ENCODE data around the gene GPANK1. TPM values are rescaled to one million over a fixed set of nuclear protein-coding genes. Genes with fewer than 3 reads are reported as not detected.

Gene GPANK1
- total and polyA plus RNA-seq, 2 of the 13 experiments (the other 11 are each of a cell fraction or from before 2014, with no cell fraction given): 15.4 to 22.8 TPM

DNA sequence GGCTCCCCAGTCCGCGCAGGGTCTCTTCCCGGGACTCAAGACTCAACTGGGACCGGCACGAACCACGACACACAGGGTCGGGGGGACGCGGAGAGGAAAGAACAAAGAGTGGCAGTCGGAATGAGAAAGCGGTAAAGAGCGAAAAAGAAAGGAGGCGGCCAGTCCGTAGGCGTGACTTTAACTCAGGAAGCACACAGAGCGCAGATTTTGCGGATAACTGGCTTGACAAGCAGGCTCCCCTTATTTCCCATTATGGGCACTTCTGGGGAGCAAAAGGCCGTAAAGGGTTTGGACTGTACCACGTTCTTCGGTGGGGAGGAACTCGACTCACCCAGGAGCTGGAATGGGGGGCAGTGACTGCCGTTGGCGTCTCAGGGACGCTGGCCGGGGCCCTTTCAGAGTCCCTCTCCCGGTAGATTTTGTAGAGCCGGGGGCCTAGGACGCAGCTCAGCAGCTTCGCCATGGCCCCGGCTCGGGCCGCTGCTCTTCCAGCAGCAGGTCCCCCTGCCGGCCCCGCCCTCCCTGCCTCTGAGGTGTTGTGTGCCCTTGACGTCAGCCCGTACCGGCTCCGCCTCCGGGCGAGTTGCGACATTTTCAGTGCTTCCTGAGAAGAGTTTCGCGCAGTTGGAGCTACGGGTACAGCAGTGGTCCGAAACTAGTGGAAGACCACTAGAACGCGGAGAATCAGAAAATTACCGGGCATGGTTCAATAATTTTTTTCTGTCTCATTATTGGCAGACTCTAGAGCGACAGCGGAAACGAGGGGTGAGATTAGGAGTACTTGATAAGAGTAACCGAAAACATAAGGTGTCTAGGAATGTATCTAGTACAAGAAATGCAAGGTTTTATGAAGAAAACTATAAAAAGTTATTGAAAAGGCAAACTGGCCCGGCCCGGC is 38.3 kb upstream of the GPANK1 start, which contains the start of gene ABHD16A:
TSS of gene ABHD16A (minus strand) at position 506 of the 898 bp plus-strand sequence. CDS start at position 463, 43 bp downstream.
- Histone ChIP-seq H3K27me3 (ENCODE audit: control insufficient read depth in 1 of 2, insufficient read depth in 2 of 2, low read length in 2 of 2) (peaks cover 0 to 3% of the 10 kb centered on the region in 2 experiments; a peak in 2 of 5 replicates), H3K4me2 (ENCODE audit: low read depth, low read length) (peak within 1 kb of the TSS; percentile 99), H3K79me2 (ENCODE audit: insufficient read depth, low read length) (peaks cover 22% of the 10 kb centered on the region), H2AFZ (ENCODE audit: low read length) (peak within 1 kb of the TSS; percentile 52), H3K27ac (ENCODE audit: extremely low read length, insufficient read depth, low read length) (peak within 1 kb of the TSS; percentile 85), H3K9ac (ENCODE audit: insufficient read depth, low read depth, low read length) (peak within 1 kb of the TSS; percentile 95), H3K4me3 (replicated peaks in 1 of 3; ENCODE audit: insufficient read depth in 1 of 3, low read depth in 2 of 3, low read length in 3 of 3) (peak within 1 kb of the TSS; percentile 71 to 84 (median 81)), H4K20me1 (ENCODE audit: insufficient read depth, low read length) (no peaks in the 10 kb centered on the region), H3K9me3 (ENCODE audit: low read length) (no peaks in the 10 kb centered on the region), H3K36me3 (replicated peaks in 1 of 2; ENCODE audit: control insufficient read depth in 1 of 2, insufficient read depth in 2 of 2, low read length in 2 of 2) (peaks cover under 1 to 2% of the 10 kb centered on the region in 2 experiments; a peak in 2 of 5 replicates), H3K4me1 (ENCODE audit: insufficient read depth, low read length) (peaks cover 39% of the 10 kb centered on the region)
- FAIRE-seq (peak; percentile 82), ATAC-seq (peak; percentile 93), DNase-seq (ENCODE audit: low spot score) (peak; percentile 98)
- WGBS (ENCODE audit: low lambda C conversion rate): 1% methylated on average over 39 of the region's 54 CpGs
- no TSS peak for BruUV-seq (replicated peaks)
- ChIA-PET POLR2A (interaction anchor here (0.6 to 2.7 kb wide), 38 partner anchors 10 to 1269 kb away, joined by 3 to 57 read pairs (median 5); partner anchors contain the start of genes APOM, BAG6, C6orf47 and CFB), CTCF (ENCODE audit: low intra/inter-chr PET ratio, low total read pairs) (no interaction called here)
- intact Hi-C loops (cut with micrococcal nuclease; ENCODE audit: unreplicated experiment) (loop anchor here (2.0 to 5.0 kb wide), 2 partner anchors 22 to 34 kb away; partner anchors contain the start of genes CLIC1 and LY6G5C), in situ Hi-C loops (cut with HindIII; ENCODE audit: extremely low pct_ligation_motif_present, low pct_unique_long_range_greater_than_20kb) (no loop called here)
- TF ChIP-seq, protein P1, sequence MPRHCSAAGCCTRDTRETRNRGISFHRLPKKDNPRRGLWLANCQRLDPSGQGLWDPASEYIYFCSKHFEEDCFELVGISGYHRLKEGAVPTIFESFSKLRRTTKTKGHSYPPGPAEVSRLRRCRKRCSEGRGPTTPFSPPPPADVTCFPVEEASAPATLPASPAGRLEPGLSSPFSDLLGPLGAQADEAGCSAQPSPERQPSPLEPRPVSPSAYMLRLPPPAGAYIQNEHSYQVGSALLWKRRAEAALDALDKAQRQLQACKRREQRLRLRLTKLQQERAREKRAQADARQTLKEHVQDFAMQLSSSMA (CRISPR knock-in tag; IDR thresholded peaks at IDR 0.05): no peak
- no peak for TF ChIP-seq ZBTB8A (CRISPR knock-in tag; IDR thresholded peaks at IDR 0.05; ENCODE audit: borderline replicate concordance, low read depth)
- peak; percentile 96 for TF ChIP-seq HOXA3 (CRISPR knock-in tag; IDR thresholded peaks at IDR 0.05)
- TF ChIP-seq, protein P2, sequence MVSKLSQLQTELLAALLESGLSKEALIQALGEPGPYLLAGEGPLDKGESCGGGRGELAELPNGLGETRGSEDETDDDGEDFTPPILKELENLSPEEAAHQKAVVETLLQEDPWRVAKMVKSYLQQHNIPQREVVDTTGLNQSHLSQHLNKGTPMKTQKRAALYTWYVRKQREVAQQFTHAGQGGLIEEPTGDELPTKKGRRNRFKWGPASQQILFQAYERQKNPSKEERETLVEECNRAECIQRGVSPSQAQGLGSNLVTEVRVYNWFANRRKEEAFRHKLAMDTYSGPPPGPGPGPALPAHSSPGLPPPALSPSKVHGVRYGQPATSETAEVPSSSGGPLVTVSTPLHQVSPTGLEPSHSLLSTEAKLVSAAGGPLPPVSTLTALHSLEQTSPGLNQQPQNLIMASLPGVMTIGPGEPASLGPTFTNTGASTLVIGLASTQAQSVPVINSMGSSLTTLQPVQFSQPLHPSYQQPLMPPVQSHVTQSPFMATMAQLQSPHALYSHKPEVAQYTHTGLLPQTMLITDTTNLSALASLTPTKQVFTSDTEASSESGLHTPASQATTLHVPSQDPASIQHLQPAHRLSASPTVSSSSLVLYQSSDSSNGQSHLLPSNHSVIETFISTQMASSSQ (IDR thresholded peaks at IDR 0.05; ENCODE audit: low read depth): no peak; the same call in 1 of the 2 replicates
- TF ChIP-seq, protein P2 (CRISPR knock-in tag; IDR thresholded peaks at IDR 0.05; ENCODE audit: borderline replicate concordance): peak; percentile 75; the same call in 1 of the 2 replicates
- TF ChIP-seq HNF4A (CRISPR knock-in tag; IDR thresholded peaks at IDR 0.05): peak; percentile 69
- peak; percentile 66 for TF ChIP-seq MIXL1 (CRISPR knock-in tag; IDR thresholded peaks at IDR 0.05)
- 0 out of 2 replicates have a peak, but pooled peaks have one; percentile 13 for TF ChIP-seq ZBTB42 (CRISPR knock-in tag; IDR thresholded peaks at IDR 0.05)
- TF ChIP-seq CC2D1A (CRISPR knock-in tag; IDR thresholded peaks at IDR 0.05): peak; percentile 65; the same call in 1 of the 2 replicates
- TF ChIP-seq KDM2A (CRISPR knock-in tag; IDR thresholded peaks at IDR 0.05; ENCODE audit: borderline replicate concordance, low read depth): peak; percentile 89
- no peak; the same call in 1 of the 2 replicates for TF ChIP-seq ZFP62 (CRISPR knock-in tag; IDR thresholded peaks at IDR 0.05)
- TF ChIP-seq NFRKB (IDR thresholded peaks at IDR 0.05): no peak
- TF ChIP-seq, protein P3, sequence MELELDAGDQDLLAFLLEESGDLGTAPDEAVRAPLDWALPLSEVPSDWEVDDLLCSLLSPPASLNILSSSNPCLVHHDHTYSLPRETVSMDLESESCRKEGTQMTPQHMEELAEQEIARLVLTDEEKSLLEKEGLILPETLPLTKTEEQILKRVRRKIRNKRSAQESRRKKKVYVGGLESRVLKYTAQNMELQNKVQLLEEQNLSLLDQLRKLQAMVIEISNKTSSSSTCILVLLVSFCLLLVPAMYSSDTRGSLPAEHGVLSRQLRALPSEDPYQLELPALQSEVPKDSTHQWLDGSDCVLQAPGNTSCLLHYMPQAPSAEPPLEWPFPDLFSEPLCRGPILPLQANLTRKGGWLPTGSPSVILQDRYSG (CRISPR knock-in tag; IDR thresholded peaks at IDR 0.05): peak; percentile 36; the same call in 1 of the 2 replicates
- TF ChIP-seq, protein P4, sequence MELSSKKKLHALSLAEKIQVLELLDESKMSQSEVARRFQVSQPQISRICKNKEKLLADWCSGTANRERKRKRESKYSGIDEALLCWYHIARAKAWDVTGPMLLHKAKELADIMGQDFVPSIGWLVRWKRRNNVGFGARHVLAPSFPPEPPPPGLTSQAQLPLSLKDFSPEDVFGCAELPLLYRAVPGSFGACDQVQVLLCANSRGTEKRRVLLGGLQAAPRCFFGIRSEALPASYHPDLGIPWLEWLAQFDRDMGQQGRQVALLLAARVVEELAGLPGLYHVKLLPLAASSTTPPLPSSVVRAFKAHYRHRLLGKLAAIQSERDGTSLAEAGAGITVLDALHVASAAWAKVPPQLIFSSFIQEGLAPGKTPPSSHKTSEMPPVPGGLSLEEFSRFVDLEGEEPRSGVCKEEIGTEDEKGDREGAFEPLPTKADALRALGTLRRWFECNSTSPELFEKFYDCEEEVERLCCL (CRISPR knock-in tag; IDR thresholded peaks at IDR 0.05; ENCODE audit: borderline replicate concordance): no peak; the same call in 1 of the 2 replicates
- peak; percentile 53 for TF ChIP-seq KLF9 (CRISPR knock-in tag; IDR thresholded peaks at IDR 0.05; ENCODE audit: low read depth)
- no peak for TF ChIP-seq ZNF30 (CRISPR knock-in tag; IDR thresholded peaks at IDR 0.05)
- TF ChIP-seq NR3C1 (CRISPR knock-in tag; IDR thresholded peaks at IDR 0.05): no peak

All from HepG2 (cell line).